Astrocyte (in vitro differentiated cells and primary cell): Measurements from ENCODE around the gene C1QA.

Experiments used
- EZH2 ChIP-seq: IDR thresholded peaks from 2 replicates; pipeline ENCODE4 v1.6.1; 2012; ENCODE audit warnings: mild to moderate bottlenecking, low read length, inconsistent platforms; ENCODE audit not compliant: insufficient read depth
- TF ChIP-seq, protein P1 (sequence below): IDR thresholded peaks from 2 replicates; pipeline ENCODE4 v1.5.1; 2011; ENCODE audit warnings: low read depth, mild to moderate bottlenecking, inconsistent platforms, low read length, moderate library complexity; ENCODE audit not compliant: insufficient read depth

DNA sequence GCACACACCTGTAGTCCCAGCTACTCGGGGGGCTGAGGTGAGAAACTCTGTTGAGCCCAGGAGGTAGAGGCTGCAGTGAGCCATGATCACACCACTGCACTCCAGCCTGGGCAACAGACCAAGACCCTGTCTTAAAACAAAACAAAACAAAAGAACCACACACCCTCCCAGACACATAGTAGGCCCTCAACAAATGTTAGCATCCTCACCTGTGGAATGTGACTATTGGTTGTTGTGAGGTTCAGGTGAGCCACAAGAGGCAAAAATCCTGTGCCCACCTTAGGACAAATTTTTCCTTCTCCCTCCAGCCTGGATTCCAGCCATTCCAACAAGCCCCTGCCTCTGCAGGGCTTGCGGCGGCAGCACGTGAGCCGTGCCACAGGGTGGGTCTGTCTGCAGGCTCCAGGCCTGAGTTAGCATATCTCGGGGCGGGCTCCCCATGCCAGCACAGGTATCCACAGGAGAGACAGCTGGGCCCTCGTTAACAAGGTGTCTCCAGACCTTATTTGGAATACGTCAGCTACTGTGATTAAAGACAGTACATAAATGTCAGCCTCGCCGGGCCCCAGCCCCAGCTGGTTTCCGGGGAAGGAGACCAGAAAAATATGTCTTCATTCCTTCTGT, 34.0 kb downstream of the C1QA start:
- TF ChIP-seq, protein P1, sequence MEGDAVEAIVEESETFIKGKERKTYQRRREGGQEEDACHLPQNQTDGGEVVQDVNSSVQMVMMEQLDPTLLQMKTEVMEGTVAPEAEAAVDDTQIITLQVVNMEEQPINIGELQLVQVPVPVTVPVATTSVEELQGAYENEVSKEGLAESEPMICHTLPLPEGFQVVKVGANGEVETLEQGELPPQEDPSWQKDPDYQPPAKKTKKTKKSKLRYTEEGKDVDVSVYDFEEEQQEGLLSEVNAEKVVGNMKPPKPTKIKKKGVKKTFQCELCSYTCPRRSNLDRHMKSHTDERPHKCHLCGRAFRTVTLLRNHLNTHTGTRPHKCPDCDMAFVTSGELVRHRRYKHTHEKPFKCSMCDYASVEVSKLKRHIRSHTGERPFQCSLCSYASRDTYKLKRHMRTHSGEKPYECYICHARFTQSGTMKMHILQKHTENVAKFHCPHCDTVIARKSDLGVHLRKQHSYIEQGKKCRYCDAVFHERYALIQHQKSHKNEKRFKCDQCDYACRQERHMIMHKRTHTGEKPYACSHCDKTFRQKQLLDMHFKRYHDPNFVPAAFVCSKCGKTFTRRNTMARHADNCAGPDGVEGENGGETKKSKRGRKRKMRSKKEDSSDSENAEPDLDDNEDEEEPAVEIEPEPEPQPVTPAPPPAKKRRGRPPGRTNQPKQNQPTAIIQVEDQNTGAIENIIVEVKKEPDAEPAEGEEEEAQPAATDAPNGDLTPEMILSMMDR = no peak
- no peak for TF ChIP-seq EZH2
